ENCODE data around the gene SGCG.

The SGCG gene

GRCh38 chr13:23348262-23349127 lies 167.7 kb downstream of the SGCG start:
- no peak for DNase-seq (ENCODE audit: low read depth)
- no peak overlapping the region for H3K4me3 ChIP-seq (ENCODE audit: low read length)
- TF ChIP-seq CTCF (conservative IDR thresholded peaks at IDR 0.05; ENCODE audit: low read depth, low read length), result no peak

GRCh38 chr13:23349161-23349897 lies 168.6 kb downstream of the SGCG start:
- no peak for DNase-seq (ENCODE audit: low read depth)
- TF ChIP-seq CTCF (conservative IDR thresholded peaks at IDR 0.05; ENCODE audit: low read depth, low read length), result no peak

GRCh38 chr13:23350009-23350408 lies 169.2 kb downstream of the SGCG start:
- DNase-seq (ENCODE audit: low read depth), result no peak
- no peak overlapping the region for H3K4me3 ChIP-seq (ENCODE audit: low read length)
- no peak for TF ChIP-seq CTCF (conservative IDR thresholded peaks at IDR 0.05; ENCODE audit: low read depth, low read length)

More at GRCh38 chr13:23349161-23349897, 168.6 kb downstream of the SGCG start:
- no peak overlapping the region for H3K4me3 ChIP-seq (ENCODE audit: low read length)

- no peak overlapping the region for H3K4me3 ChIP-seq (ENCODE audit: low read length)
- TF ChIP-seq CTCF (conservative IDR thresholded peaks at IDR 0.05; ENCODE audit: low read depth, low read length), result no peak
- DNase-seq (ENCODE audit: low read depth), result no peak
Measured at GRCh38 chr13:23352161-23352560, 171.4 kb downstream of the SGCG start.

- H3K4me3 ChIP-seq (ENCODE audit: low read length), result no peak overlapping the region
- no peak for DNase-seq (ENCODE audit: low read depth)
- no peak for TF ChIP-seq CTCF (conservative IDR thresholded peaks at IDR 0.05; ENCODE audit: low read depth, low read length)
Measured at GRCh38 chr13:23354520-23354919, 173.7 kb downstream of the SGCG start.

- no peak overlapping the region for H3K4me3 ChIP-seq (ENCODE audit: low read length)
- no peak for DNase-seq (ENCODE audit: low read depth)
- TF ChIP-seq CTCF (conservative IDR thresholded peaks at IDR 0.05; ENCODE audit: low read depth, low read length), result no peak
Measured at GRCh38 chr13:23356368-23356767, 175.6 kb downstream of the SGCG start.

All from retinal pigment epithelial cell (primary cell).